Measurements from ENCODE around the gene IFNLR1.

Gene IFNLR1

GRCh38 chr1:24119859-24120756 lies 67.0 kb downstream of the IFNLR1 start:
- no peak for DNase-seq

- no peak for DNase-seq
Measured at GRCh38 chr1:24119489-24119858, 67.6 kb downstream of the IFNLR1 start.

- no peak for DNase-seq
Measured at GRCh38 chr1:24118410-24119242, 68.5 kb downstream of the IFNLR1 start.

GRCh38 chr1:24117722-24118409 lies 69.2 kb downstream of the IFNLR1 start:
- no peak for DNase-seq

- DNase-seq: no peak
Measured at GRCh38 chr1:24117132-24117531, 70.0 kb downstream of the IFNLR1 start.

GRCh38 chr1:24114753-24115152 lies 72.3 kb downstream of the IFNLR1 start:
- no peak for DNase-seq

- no peak for DNase-seq
Measured at GRCh38 chr1:24113641-24114033, 73.5 kb downstream of the IFNLR1 start.

GRCh38 chr1:24111996-24112779 lies 74.9 kb downstream of the IFNLR1 start, which contains the start of gene MYOM3:
MYOM3 (minus strand) TSS chr1:24112135; CDS start chr1:24108636, 3,499 bp downstream.
- peak; percentile 34 for DNase-seq

- DNase-seq: no peak
Measured at GRCh38 chr1:24111262-24111995, 75.7 kb downstream of the IFNLR1 start.

GRCh38 chr1:24110642-24111261 lies 76.3 kb downstream of the IFNLR1 start:
- no peak for DNase-seq

GRCh38 chr1:24109686-24110475 lies 77.2 kb downstream of the IFNLR1 start:
- no peak for DNase-seq

GRCh38 chr1:24109166-24109483 lies 78.0 kb downstream of the IFNLR1 start:
- DNase-seq: no peak

- DNase-seq: no peak
Measured at GRCh38 chr1:24108334-24109165, 78.5 kb downstream of the IFNLR1 start.

GRCh38 chr1:24107462-24108138 lies 79.5 kb downstream of the IFNLR1 start:
- no peak for DNase-seq

- no peak for DNase-seq
Measured at GRCh38 chr1:24105368-24106160, 81.5 kb downstream of the IFNLR1 start.

- DNase-seq: no peak
Measured at GRCh38 chr1:24104854-24105253, 82.2 kb downstream of the IFNLR1 start.

Data from KG1 (cell line).